Spleen (tissue), 7 donors: ENCODE measurements around the gene MEOX1.

Experiments used
- POLR2A ChIP-seq, 3 donors: fragments of 450-650 bp; IDR thresholded peaks; one replicate each; pipeline ENCODE4 v1.5.1; 2017; ENCODE audit warnings: antibody characterized with exemption in 3 of 3, mild to moderate bottlenecking in 1 of 3
- POLR2AphosphoS5 ChIP-seq, 3 donors: sonication (generic); formaldehyde crosslinking; IDR thresholded peaks; one replicate each; pipeline ENCODE4 v1.5.1; 2017; ENCODE audit warnings: antibody characterized with exemption in 3 of 3
- TF ChIP-seq, protein P1 (sequence below), 11 experiments: fragments of 200-600 bp in 7 of 11; fragments of 450-650 bp in 4 of 11; sonication (generic) in 4 of 11; IDR thresholded peaks in 8 of 11; conservative IDR thresholded peaks in 3 of 11; 1 replicate in 7 of 11; 2 replicates in 4 of 11; pipeline versions ENCODE4 v1.4.0 to v1.8.0; 2016 to 2021; ENCODE audit warnings: antibody characterized with exemption in 11 of 11, inconsistent platforms in 4 of 11, mild to moderate bottlenecking in 1 of 11
- donor health status: DM: no; HTN: no; CAD: no; lungs with moderate emphysema.
- donor health status: DM: no; HTN: no; CAD: no.
- donor health status: DM: no; HTN: no; CAD: no.

GRCh38 chr17:43601280-43602039 is 60.3 kb downstream of the MEOX1 start:
- TF ChIP-seq, protein P1, sequence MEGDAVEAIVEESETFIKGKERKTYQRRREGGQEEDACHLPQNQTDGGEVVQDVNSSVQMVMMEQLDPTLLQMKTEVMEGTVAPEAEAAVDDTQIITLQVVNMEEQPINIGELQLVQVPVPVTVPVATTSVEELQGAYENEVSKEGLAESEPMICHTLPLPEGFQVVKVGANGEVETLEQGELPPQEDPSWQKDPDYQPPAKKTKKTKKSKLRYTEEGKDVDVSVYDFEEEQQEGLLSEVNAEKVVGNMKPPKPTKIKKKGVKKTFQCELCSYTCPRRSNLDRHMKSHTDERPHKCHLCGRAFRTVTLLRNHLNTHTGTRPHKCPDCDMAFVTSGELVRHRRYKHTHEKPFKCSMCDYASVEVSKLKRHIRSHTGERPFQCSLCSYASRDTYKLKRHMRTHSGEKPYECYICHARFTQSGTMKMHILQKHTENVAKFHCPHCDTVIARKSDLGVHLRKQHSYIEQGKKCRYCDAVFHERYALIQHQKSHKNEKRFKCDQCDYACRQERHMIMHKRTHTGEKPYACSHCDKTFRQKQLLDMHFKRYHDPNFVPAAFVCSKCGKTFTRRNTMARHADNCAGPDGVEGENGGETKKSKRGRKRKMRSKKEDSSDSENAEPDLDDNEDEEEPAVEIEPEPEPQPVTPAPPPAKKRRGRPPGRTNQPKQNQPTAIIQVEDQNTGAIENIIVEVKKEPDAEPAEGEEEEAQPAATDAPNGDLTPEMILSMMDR (IDR thresholded peaks at IDR 0.05 in 8 of 11, conservative IDR thresholded peaks at IDR 0.05 in 3 of 11) = no peak
- TF ChIP-seq POLR2A (IDR thresholded peaks at IDR 0.05) (no peak), POLR2AphosphoS5 (IDR thresholded peaks at IDR 0.05) (no peak)
